ENCODE results near the gene EGLN2. TPM values are rescaled to one million over a fixed set of nuclear protein-coding genes. Genes with fewer than 3 reads are reported as not detected.

Gene EGLN2
- total and polyA plus RNA-seq, 2 donors (not counting 3 experiments of a cell fraction or from before 2014, with no cell fraction given): 118 to 152 TPM

DNA sequence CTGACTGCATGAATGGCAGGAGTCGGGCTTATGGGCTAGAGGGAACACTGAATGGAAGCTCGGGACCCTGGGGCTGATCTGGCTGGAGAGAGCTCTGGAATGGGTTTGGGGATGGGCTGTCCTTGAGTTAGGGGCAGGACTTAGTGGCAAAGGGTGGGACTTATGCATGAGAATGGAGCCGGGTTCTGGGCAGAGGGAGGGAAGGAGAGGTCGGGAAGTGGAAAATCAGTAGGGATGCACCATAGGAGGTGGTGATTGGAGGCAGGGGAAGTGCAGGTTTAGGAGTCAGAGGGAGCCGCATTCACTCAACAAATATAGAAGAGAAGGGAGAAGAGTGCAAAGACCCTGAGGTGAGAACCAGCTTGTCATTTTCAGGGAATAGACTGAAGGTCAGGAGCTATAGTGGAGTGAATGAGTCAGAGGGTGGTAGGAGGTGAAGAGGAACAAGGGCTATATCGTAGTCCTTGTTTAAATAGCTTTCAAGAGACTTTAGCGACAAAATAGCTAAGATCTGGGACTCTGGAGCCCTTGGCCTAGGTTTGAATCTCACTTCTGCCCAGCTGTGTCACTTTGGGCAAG is 20.2 kb upstream of the EGLN2 start:
- peaks cover 17% of the 10 kb centered on the region for H3K4me1 ChIP-seq (ENCODE audit: control insufficient read depth, extremely low read depth, insufficient read depth, low read length)
- peak overlapping the region; percentile 83 for H3K4me2 ChIP-seq (ENCODE audit: insufficient read depth, low read length)
- peak overlapping the region; percentile 75 for H2AFZ ChIP-seq (ENCODE audit: low read depth, low read length)
- intact Hi-C loops (cut with micrococcal nuclease) (loop anchor here (1.0 to 2.0 kb wide), 4 partner anchors 18 to 61 kb away; partner anchors contain the start of genes ITPKC and SNRPA), dilution Hi-C loops (cut with MboI; ENCODE audit: extremely low pct_ligation_motif_present, low sequenced_read_pairs) (no loop called here)
- H3K9me1 ChIP-seq (replicated peaks; ENCODE audit: control insufficient read depth, extremely low read depth, insufficient read depth, low read length): no peaks in the 10 kb centered on the region
- FAIRE-seq (no peak), DNase-seq (ENCODE audit: low read depth, low spot score) (no peak)
- TF ChIP-seq, protein P1, sequence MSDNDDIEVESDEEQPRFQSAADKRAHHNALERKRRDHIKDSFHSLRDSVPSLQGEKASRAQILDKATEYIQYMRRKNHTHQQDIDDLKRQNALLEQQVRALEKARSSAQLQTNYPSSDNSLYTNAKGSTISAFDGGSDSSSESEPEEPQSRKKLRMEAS (IDR thresholded peaks at IDR 0.05; ENCODE audit: insufficient read depth, insufficient read length): no peak
- TF ChIP-seq POLR2A (IDR thresholded peaks at IDR 0.05; ENCODE audit: low read depth, low read length): no peak
- TF ChIP-seq, protein P2, sequence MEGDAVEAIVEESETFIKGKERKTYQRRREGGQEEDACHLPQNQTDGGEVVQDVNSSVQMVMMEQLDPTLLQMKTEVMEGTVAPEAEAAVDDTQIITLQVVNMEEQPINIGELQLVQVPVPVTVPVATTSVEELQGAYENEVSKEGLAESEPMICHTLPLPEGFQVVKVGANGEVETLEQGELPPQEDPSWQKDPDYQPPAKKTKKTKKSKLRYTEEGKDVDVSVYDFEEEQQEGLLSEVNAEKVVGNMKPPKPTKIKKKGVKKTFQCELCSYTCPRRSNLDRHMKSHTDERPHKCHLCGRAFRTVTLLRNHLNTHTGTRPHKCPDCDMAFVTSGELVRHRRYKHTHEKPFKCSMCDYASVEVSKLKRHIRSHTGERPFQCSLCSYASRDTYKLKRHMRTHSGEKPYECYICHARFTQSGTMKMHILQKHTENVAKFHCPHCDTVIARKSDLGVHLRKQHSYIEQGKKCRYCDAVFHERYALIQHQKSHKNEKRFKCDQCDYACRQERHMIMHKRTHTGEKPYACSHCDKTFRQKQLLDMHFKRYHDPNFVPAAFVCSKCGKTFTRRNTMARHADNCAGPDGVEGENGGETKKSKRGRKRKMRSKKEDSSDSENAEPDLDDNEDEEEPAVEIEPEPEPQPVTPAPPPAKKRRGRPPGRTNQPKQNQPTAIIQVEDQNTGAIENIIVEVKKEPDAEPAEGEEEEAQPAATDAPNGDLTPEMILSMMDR (IDR thresholded peaks at IDR 0.05; ENCODE audit: extremely low read depth in 1 of 2, insufficient read depth in 1 of 2, low read depth in 1 of 2, low read length in 2 of 2): no peak
- no peaks in the 10 kb centered on the region for H3K27me3 ChIP-seq (ENCODE audit: control insufficient read depth in 2 of 2, insufficient read depth in 2 of 2, low read length in 2 of 2)
- H4K20me1 ChIP-seq (replicated peaks; ENCODE audit: control insufficient read depth, extremely low read depth, insufficient read depth, low read length): no peaks in the 10 kb centered on the region
- no peaks in the 10 kb centered on the region for H3K36me3 ChIP-seq (ENCODE audit: control insufficient read depth in 2 of 2, extremely low read depth in 1 of 2, insufficient read depth in 2 of 2, low read length in 2 of 2)
- peak overlapping the region; percentile 64 for H3K27ac ChIP-seq (ENCODE audit: insufficient read depth, low read depth, low read length)
- POLR2A ChIA-PET: interaction anchor here (0.5 to 2.8 kb wide), 15 partner anchors 9 to 474 kb away, joined by 3 to 23 read pairs (median 5); partner anchors contain the start of genes ACTMAP, COQ8B, EGLN2 and ITPKC
- H3K4me3 ChIP-seq (replicated peaks in 1 of 3; ENCODE audit: insufficient read depth in 1 of 3, low read depth in 1 of 3, low read length in 3 of 3): peak overlapping the region; percentile 56 to 71 (median 65)
- no peaks in the 10 kb centered on the region for H3K79me2 ChIP-seq (ENCODE audit: control insufficient read depth, insufficient read depth, low read length)
- peak overlapping the region; percentile 62 for H3K9ac ChIP-seq (replicated peaks; ENCODE audit: extremely low read depth, insufficient read depth, low read length)
- CTCF ChIA-PET: interaction anchor here (0.6 to 3.5 kb wide), 11 partner anchors 9 to 144 kb away, joined by 3 to 39 read pairs (median 6); partner anchors contain the start of genes ACTMAP, COQ8B, EGLN2 and ITPKC
- no peaks in the 10 kb centered on the region for H3K9me3 ChIP-seq (replicated peaks; ENCODE audit: control insufficient read depth, insufficient read depth, low read length)
- BruUV-seq (replicated peaks): no TSS peak

DNA sequence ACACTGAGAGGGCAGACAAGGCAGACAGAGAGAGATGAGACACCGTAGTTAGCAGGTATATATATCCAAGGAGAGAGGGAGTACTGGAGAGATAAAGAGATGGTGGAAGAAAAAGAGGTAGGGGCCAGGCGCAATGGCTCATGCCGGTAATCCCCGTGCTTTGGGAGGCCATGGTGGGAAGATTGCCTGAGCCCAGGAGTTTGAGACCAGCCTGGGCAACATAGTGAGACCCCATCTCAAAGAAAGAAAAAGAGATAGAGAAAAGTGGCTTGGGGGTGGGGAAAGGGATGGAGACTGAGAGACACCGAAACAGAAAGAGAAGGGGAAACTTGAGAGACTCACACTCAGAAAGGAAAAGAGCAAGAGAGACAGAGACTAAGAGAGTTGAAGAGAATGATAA is 18.4 kb upstream of the EGLN2 start:
- Histone ChIP-seq H4K20me1 (replicated peaks; ENCODE audit: control insufficient read depth, extremely low read depth, insufficient read depth, low read length) (no peaks in the 10 kb centered on the region), H3K79me2 (ENCODE audit: control insufficient read depth, insufficient read depth, low read length) (no peaks in the 10 kb centered on the region), H3K27ac (ENCODE audit: insufficient read depth, low read depth, low read length) (no peak overlapping the region), H3K9me1 (replicated peaks; ENCODE audit: control insufficient read depth, extremely low read depth, insufficient read depth, low read length) (no peaks in the 10 kb centered on the region), H3K9ac (replicated peaks; ENCODE audit: extremely low read depth, insufficient read depth, low read length) (no peak overlapping the region), H3K9me3 (replicated peaks; ENCODE audit: control insufficient read depth, insufficient read depth, low read length) (no peaks in the 10 kb centered on the region), H3K4me1 (ENCODE audit: control insufficient read depth, extremely low read depth, insufficient read depth, low read length) (peaks cover 17% of the 10 kb centered on the region), H2AFZ (ENCODE audit: low read depth, low read length) (no peak overlapping the region), H3K27me3 (ENCODE audit: control insufficient read depth in 2 of 2, insufficient read depth in 2 of 2, low read length in 2 of 2) (no peaks in the 10 kb centered on the region), H3K36me3 (ENCODE audit: control insufficient read depth in 2 of 2, extremely low read depth in 1 of 2, insufficient read depth in 2 of 2, low read length in 2 of 2) (no peaks in the 10 kb centered on the region), H3K4me3 (replicated peaks in 1 of 3; ENCODE audit: insufficient read depth in 1 of 3, low read depth in 1 of 3, low read length in 3 of 3) (no peak overlapping the region), H3K4me2 (ENCODE audit: insufficient read depth, low read length) (no peak overlapping the region)
- no peak for TF ChIP-seq POLR2A (IDR thresholded peaks at IDR 0.05; ENCODE audit: low read depth, low read length)
- no peak for TF ChIP-seq JUN (IDR thresholded peaks at IDR 0.05; ENCODE audit: borderline replicate concordance, insufficient read depth, insufficient read length, low read depth)
- no peak for TF ChIP-seq MYC (IDR thresholded peaks at IDR 0.05; ENCODE audit: low read depth, low read length)
- no peak for TF ChIP-seq POLR2AphosphoS5 (IDR thresholded peaks at IDR 0.05; ENCODE audit: insufficient read depth, low read depth, low read length)
- no peak for TF ChIP-seq GATA2 (IDR thresholded peaks at IDR 0.05; ENCODE audit: insufficient read depth, insufficient read length, low read depth, low read length)
- no peak for TF ChIP-seq EZH2 (IDR thresholded peaks at IDR 0.05; ENCODE audit: borderline replicate concordance, low read depth, low read length, severe bottlenecking)
- TF ChIP-seq, protein P1 (IDR thresholded peaks at IDR 0.05; ENCODE audit: insufficient read depth, insufficient read length): no peak
- TF ChIP-seq FOS (IDR thresholded peaks at IDR 0.05; ENCODE audit: borderline replicate concordance, insufficient read depth, low read length): no peak
- TF ChIP-seq, protein P2 (IDR thresholded peaks at IDR 0.05; ENCODE audit: extremely low read depth in 1 of 2, insufficient read depth in 1 of 2, low read depth in 1 of 2, low read length in 2 of 2): no peak
- DNase-seq (ENCODE audit: low read depth, low spot score) (no peak), FAIRE-seq (no peak)
- intact Hi-C loops (cut with micrococcal nuclease) (no loop called here), dilution Hi-C loops (cut with MboI; ENCODE audit: extremely low pct_ligation_motif_present, low sequenced_read_pairs) (no loop called here)
- no TSS peak for BruUV-seq (replicated peaks)
- ChIA-PET CTCF (interaction anchor here (0.7 kb wide), 1 partner anchor 26 kb away, joined by 3 read pairs; no protein-coding TSS in a partner anchor), POLR2A (no interaction called here)

Data from endothelial cell of umbilical vein (primary cell).